ENCODE measurements around the gene SPNS1.

- TF ChIP-seq EZH2 (IDR thresholded peaks at IDR 0.05; ENCODE audit: low read depth) = no peak
- no peak for TF ChIP-seq CTCF (conservative IDR thresholded peaks at IDR 0.05)
Observed at GRCh38 chr16:28951410-28951943, 23.1 kb upstream of the SPNS1 start.

All from PC-9 (cell line).